ENCODE measurements around the gene RASGRF1.

Gene RASGRF1, protein sequence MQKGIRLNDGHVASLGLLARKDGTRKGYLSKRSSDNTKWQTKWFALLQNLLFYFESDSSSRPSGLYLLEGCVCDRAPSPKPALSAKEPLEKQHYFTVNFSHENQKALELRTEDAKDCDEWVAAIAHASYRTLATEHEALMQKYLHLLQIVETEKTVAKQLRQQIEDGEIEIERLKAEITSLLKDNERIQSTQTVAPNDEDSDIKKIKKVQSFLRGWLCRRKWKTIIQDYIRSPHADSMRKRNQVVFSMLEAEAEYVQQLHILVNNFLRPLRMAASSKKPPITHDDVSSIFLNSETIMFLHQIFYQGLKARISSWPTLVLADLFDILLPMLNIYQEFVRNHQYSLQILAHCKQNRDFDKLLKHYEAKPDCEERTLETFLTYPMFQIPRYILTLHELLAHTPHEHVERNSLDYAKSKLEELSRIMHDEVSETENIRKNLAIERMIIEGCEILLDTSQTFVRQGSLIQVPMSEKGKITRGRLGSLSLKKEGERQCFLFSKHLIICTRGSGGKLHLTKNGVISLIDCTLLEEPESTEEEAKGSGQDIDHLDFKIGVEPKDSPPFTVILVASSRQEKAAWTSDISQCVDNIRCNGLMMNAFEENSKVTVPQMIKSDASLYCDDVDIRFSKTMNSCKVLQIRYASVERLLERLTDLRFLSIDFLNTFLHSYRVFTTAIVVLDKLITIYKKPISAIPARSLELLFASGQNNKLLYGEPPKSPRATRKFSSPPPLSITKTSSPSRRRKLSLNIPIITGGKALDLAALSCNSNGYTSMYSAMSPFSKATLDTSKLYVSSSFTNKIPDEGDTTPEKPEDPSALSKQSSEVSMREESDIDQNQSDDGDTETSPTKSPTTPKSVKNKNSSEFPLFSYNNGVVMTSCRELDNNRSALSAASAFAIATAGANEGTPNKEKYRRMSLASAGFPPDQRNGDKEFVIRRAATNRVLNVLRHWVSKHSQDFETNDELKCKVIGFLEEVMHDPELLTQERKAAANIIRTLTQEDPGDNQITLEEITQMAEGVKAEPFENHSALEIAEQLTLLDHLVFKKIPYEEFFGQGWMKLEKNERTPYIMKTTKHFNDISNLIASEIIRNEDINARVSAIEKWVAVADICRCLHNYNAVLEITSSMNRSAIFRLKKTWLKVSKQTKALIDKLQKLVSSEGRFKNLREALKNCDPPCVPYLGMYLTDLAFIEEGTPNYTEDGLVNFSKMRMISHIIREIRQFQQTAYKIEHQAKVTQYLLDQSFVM (N-terminal part only)

DNA sequence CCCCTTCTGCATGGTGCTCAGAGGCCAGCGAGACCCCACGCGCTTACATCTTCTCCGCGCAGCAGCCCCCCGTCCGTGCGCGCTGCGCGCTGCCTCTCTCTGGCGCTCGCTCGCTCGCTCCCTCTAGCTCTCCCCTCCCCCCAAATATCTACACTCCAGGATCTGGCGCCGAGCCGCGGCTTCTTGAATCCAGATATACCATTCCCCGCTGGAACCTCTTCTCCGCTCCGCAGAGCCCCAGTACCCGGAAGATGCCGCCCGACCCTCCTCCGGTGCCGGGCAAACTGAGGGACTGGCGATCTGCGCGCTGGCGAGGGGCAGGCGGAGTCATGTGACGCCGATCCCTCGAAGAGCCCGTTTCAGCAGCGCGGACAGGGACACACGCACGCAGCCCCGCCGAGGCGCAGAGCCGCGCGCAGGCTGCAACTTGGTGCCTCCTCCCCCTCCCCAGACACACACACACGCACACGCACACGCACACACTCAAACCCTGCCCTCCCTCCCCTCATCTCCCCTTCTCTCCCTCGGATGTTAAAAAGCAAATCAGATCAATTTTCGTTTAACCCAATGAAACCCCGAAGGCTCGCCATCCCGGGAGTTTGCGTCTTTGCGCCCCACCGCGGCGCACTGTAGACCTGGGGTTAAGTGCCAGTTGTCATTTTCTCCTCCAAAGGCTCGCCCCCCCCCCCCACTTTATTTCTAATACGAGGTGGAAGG, at the start of gene RASGRF1:
Gene RASGRF1, minus strand, starts transcription at position 294 of the 717 bp plus-strand sequence. Its CDS starts 282 bp downstream, at position 12.
- peak within 1 kb of the TSS; percentile 82 for H3K9ac ChIP-seq (ENCODE audit: insufficient read length, low read depth)
- peaks cover 89% of the 10 kb centered on the region for H3K27me3 ChIP-seq (ENCODE audit: insufficient read depth, insufficient read length)
- H3K36me3 ChIP-seq (ENCODE audit: insufficient read depth, insufficient read length, low read length): no peaks in the 10 kb centered on the region
- H3K4me1 ChIP-seq (ENCODE audit: insufficient read depth, insufficient read length): peaks cover 5% of the 10 kb centered on the region
- H3K9me3 ChIP-seq (ENCODE audit: insufficient read depth, low read length): no peaks in the 10 kb centered on the region
- TF ChIP-seq YY1 (IDR thresholded peaks at IDR 0.05; ENCODE audit: insufficient read depth, insufficient read length) (no peak), ZNF274 (IDR thresholded peaks at IDR 0.05; ENCODE audit: low read depth, low read length) (no peak), SUZ12 (IDR thresholded peaks at IDR 0.05; ENCODE audit: extremely low read depth, insufficient read depth, insufficient read length) (no peak)
- peak within 1 kb of the TSS; percentile 58 for H3K4me3 ChIP-seq (ENCODE audit: insufficient read length, low read depth)
- no peak for DNase-seq (ENCODE audit: low read depth, low spot score)

DNA sequence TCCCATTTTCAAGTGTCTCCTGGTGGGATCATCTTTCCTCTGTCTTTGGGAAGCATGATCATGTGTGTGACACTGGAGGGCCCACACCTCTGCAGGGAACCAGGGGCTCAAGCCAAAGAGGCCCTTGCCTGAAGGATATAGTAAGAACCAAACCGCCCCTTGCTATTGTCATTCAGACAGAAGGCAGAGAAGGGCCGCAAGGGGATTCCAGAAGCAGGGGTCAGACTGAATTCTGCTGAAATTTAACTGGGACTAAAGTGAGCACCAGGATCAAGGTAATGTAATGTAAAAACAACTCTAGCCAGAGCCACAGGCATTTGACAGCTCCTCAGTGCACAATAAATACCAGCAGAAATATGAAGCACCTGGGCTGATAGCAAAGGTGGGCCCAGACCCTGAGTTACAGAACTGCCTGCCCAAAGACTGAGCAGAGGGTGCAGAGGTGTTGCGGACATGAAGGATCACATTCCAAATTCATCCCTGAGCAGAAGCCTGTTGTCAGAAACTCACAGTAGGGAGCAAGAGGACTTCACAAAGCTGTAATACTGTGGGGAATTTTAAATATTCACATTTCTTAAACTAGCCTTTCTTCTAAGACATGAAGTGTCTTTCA, 46.0 kb upstream of the RASGRF1 start:
- peak; percentile 74 for DNase-seq (ENCODE audit: low read depth, low spot score)
- TF ChIP-seq YY1 (IDR thresholded peaks at IDR 0.05; ENCODE audit: insufficient read depth, insufficient read length): no peak
- TF ChIP-seq SUZ12 (IDR thresholded peaks at IDR 0.05; ENCODE audit: extremely low read depth, insufficient read depth, insufficient read length): no peak
- TF ChIP-seq ZNF274 (IDR thresholded peaks at IDR 0.05; ENCODE audit: low read depth, low read length): no peak
- peak overlapping the region; percentile 1 for H3K9ac ChIP-seq (ENCODE audit: insufficient read length, low read depth)

DNA sequence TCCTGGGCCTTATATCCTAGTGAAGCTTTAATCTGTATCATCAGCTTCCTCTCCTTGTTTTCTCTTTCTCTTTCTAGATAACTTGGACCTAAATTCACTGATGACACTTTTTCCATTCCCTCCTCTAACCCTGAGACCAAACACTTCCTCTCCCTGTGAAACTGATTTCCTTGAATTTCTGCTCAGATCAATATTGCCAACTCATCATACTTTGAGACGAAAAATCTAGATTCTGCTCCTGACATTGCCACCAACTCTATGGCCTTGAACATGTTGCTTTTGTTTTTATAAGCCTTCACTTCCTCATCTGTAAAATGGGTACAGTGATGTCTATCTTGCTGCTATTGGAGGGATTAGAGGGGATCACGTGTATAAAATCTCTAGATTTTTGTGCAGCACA, 42.7 kb upstream of the RASGRF1 start:
- peaks cover 16% of the 10 kb centered on the region; the same call in 1 of the 2 replicates for H3K9me3 ChIP-seq (ENCODE audit: insufficient read depth, low read length)
- no peak for DNase-seq (ENCODE audit: low read depth, low spot score)

More for the DNA sequence above, 46.0 kb upstream of the RASGRF1 start:
- H3K4me3 ChIP-seq (ENCODE audit: insufficient read length, low read depth): no peak overlapping the region
- H3K4me1 ChIP-seq (ENCODE audit: insufficient read depth, insufficient read length): peaks cover 4% of the 10 kb centered on the region
- no peaks in the 10 kb centered on the region for H3K36me3 ChIP-seq (ENCODE audit: insufficient read depth, insufficient read length, low read length)
- H3K9me3 ChIP-seq (ENCODE audit: insufficient read depth, low read length): peaks cover 2% of the 10 kb centered on the region; the same call in 1 of the 2 replicates
- H3K27me3 ChIP-seq (ENCODE audit: insufficient read depth, insufficient read length): no peaks in the 10 kb centered on the region

DNA sequence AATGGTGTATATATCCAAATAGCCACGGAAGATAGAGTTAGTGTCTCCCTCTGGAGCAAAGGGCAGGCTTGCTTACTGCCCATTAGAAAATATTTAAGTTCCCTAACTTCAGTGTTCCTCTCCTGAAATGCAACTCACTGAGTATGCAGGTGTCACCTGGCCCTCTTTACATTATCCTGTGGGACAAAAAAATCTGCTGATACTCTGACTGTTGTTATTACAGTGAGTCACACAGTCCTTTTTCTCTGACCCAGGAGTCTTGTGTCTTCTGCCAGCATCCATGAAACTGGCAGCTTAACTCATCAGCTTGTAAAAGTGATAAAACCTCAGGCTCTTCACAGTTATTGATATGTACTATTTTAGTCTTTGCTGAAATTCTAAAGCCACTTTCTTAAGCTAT, 42.2 kb upstream of the RASGRF1 start:
- Histone ChIP-seq H3K27me3 (ENCODE audit: insufficient read depth, insufficient read length) (no peaks in the 10 kb centered on the region), H3K4me1 (ENCODE audit: insufficient read depth, insufficient read length) (peaks cover 4% of the 10 kb centered on the region), H3K4me3 (ENCODE audit: insufficient read length, low read depth) (no peak overlapping the region), H3K9ac (ENCODE audit: insufficient read length, low read depth) (no peak overlapping the region), H3K9me3 (ENCODE audit: insufficient read depth, low read length) (peaks cover 20% of the 10 kb centered on the region; the same call in 1 of the 2 replicates), H3K36me3 (ENCODE audit: insufficient read depth, insufficient read length, low read length) (no peaks in the 10 kb centered on the region)
- no peak for TF ChIP-seq SUZ12 (IDR thresholded peaks at IDR 0.05; ENCODE audit: extremely low read depth, insufficient read depth, insufficient read length)
- TF ChIP-seq YY1 (IDR thresholded peaks at IDR 0.05; ENCODE audit: insufficient read depth, insufficient read length): no peak
- TF ChIP-seq ZNF274 (IDR thresholded peaks at IDR 0.05; ENCODE audit: low read depth, low read length): no peak
- DNase-seq (ENCODE audit: low read depth, low spot score): no peak

More for the DNA sequence above, 42.7 kb upstream of the RASGRF1 start:
- Histone ChIP-seq H3K4me3 (ENCODE audit: insufficient read length, low read depth) (no peak overlapping the region), H3K4me1 (ENCODE audit: insufficient read depth, insufficient read length) (peaks cover 4% of the 10 kb centered on the region), H3K36me3 (ENCODE audit: insufficient read depth, insufficient read length, low read length) (no peaks in the 10 kb centered on the region), H3K9ac (ENCODE audit: insufficient read length, low read depth) (no peak overlapping the region), H3K27me3 (ENCODE audit: insufficient read depth, insufficient read length) (no peaks in the 10 kb centered on the region)
- TF ChIP-seq ZNF274 (IDR thresholded peaks at IDR 0.05; ENCODE audit: low read depth, low read length) (no peak), SUZ12 (IDR thresholded peaks at IDR 0.05; ENCODE audit: extremely low read depth, insufficient read depth, insufficient read length) (no peak), YY1 (IDR thresholded peaks at IDR 0.05; ENCODE audit: insufficient read depth, insufficient read length) (no peak)

DNA sequence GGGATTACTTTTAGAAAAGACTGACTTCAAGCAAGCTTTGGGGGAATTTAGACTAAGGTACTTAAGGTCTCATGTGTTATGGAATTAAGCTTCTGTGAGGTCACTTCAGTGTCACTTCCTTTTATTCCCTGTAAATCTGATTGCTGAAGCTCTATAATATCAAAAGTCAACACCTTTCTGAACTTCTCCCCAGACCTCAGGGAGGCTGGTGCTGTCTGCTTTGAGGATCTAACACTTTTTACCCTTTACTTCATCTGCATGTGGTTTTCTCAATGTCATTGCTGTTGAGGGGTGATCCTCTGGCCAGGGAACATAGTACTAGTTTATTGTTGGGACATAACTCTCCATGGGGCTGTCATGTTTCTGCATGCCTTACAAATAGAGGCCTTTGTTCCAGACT, 41.8 kb upstream of the RASGRF1 start:
- H3K36me3 ChIP-seq (ENCODE audit: insufficient read depth, insufficient read length, low read length): no peaks in the 10 kb centered on the region
- no peaks in the 10 kb centered on the region for H3K27me3 ChIP-seq (ENCODE audit: insufficient read depth, insufficient read length)
- H3K4me3 ChIP-seq (ENCODE audit: insufficient read length, low read depth): no peak overlapping the region
- H3K9ac ChIP-seq (ENCODE audit: insufficient read length, low read depth): no peak overlapping the region
- TF ChIP-seq ZNF274 (IDR thresholded peaks at IDR 0.05; ENCODE audit: low read depth, low read length) (no peak), SUZ12 (IDR thresholded peaks at IDR 0.05; ENCODE audit: extremely low read depth, insufficient read depth, insufficient read length) (no peak), YY1 (IDR thresholded peaks at IDR 0.05; ENCODE audit: insufficient read depth, insufficient read length) (no peak)
- DNase-seq (ENCODE audit: low read depth, low spot score): no peak
- peaks cover 24% of the 10 kb centered on the region; the same call in 1 of the 2 replicates for H3K9me3 ChIP-seq (ENCODE audit: insufficient read depth, low read length)
- peaks cover 4% of the 10 kb centered on the region for H3K4me1 ChIP-seq (ENCODE audit: insufficient read depth, insufficient read length)

Data from NT2/D1 (cell line).